Retinal pigment epithelial cell (primary cell): ENCODE data around the gene ALK.

ENCODE experiments used
- DNase-seq: peaks from one replicate; pipeline ENCODE4 v3.0.0-alpha.2; 2010; ENCODE audit warnings: low read depth
- H3K4me3 ChIP-seq: 2 replicates; pipeline ENCODE4 v1.5.1; 2011; ENCODE audit warnings: mild to moderate bottlenecking, low read length, control low read depth, moderate library complexity
- TF ChIP-seq, protein P1 (sequence below): conservative IDR thresholded peaks from 2 replicates; pipeline ENCODE4 v1.5.1; 2011; ENCODE audit warnings: low read depth, low read length, control low read depth, inconsistent platforms

The ALK gene

GRCh38 chr2:29702276-29702675 lies 219.1 kb downstream of the ALK start:
- TF ChIP-seq, protein P1, sequence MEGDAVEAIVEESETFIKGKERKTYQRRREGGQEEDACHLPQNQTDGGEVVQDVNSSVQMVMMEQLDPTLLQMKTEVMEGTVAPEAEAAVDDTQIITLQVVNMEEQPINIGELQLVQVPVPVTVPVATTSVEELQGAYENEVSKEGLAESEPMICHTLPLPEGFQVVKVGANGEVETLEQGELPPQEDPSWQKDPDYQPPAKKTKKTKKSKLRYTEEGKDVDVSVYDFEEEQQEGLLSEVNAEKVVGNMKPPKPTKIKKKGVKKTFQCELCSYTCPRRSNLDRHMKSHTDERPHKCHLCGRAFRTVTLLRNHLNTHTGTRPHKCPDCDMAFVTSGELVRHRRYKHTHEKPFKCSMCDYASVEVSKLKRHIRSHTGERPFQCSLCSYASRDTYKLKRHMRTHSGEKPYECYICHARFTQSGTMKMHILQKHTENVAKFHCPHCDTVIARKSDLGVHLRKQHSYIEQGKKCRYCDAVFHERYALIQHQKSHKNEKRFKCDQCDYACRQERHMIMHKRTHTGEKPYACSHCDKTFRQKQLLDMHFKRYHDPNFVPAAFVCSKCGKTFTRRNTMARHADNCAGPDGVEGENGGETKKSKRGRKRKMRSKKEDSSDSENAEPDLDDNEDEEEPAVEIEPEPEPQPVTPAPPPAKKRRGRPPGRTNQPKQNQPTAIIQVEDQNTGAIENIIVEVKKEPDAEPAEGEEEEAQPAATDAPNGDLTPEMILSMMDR: no peak
- no peak for DNase-seq
- H3K4me3 ChIP-seq: no peak overlapping the region

DNA sequence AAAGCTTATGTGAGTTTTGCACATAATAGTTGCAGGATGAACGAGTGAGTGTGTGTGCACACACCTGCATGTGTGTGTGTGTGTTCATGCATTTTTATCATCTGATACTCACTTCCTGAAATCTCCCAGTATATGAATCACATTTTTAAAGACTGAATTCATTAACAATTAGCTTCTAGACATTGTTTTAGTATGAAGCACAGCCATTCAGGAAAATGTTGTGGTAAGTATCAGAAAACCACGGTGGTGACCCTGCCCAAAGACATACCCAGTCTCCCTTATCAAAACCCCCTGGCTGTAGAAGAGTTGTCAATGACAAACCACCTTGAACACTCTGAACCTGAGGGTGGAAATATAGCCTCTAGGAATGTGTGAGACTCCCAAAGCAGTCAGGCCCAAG lies 220.8 kb downstream of the ALK start:
- TF ChIP-seq, protein P1: no peak
- no peak for DNase-seq
- no peak overlapping the region for H3K4me3 ChIP-seq

GRCh38 chr2:29699045-29699444 lies 222.3 kb downstream of the ALK start:
- no peak for DNase-seq
- no peak overlapping the region for H3K4me3 ChIP-seq
- TF ChIP-seq, protein P1: no peak

GRCh38 chr2:29698216-29698615 lies 223.2 kb downstream of the ALK start:
- TF ChIP-seq, protein P1: no peak
- no peak overlapping the region for H3K4me3 ChIP-seq
- no peak for DNase-seq

- H3K4me3 ChIP-seq: no peak overlapping the region
- DNase-seq: no peak
- TF ChIP-seq, protein P1: no peak
These were observed 223.7 kb downstream of the ALK start for GRCh38 chr2:29697715-29698114.

DNA sequence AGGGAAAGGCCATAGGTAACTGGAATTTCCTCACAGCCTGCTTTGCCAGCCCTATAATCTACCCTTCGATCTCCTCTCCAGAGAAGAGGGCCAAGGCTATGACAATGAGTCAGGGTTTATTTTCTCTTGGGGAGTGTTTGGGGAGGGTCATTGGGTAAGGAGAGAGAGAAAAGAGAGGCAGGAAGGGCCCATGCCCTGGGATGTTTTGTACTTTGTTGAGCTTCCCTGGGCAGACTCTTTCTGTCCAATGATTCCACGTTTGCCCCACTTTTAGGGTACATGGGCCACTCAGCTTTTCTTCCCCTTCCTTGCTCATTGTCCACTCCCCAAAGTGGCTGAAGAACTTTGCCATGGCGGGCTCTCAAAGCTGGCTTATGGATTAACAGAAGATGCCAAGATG lies 224.2 kb downstream of the ALK start:
- TF ChIP-seq, protein P1: no peak
- DNase-seq: no peak
- H3K4me3 ChIP-seq: no peak overlapping the region

GRCh38 chr2:29694741-29695140 lies 226.6 kb downstream of the ALK start:
- no peak overlapping the region for H3K4me3 ChIP-seq
- DNase-seq: no peak
- TF ChIP-seq, protein P1: no peak
